Endothelial cell of umbilical vein (primary cell): Measurements from ENCODE around the gene OR9G4. TPM values are rescaled to one million over a fixed set of nuclear protein-coding genes. Genes with fewer than 3 reads are reported as not detected.

Source experiments
- BruUV-seq: library from RNA; stranded (reverse); fragments of 400-500 nt; replicated peaks from 2 replicates; lab custom pipeline; 2021; lab: Mats Ljungman, UMichigan
- CTCF ChIA-PET: fragments of 300-600, 350-600 bp; sonication (Branson Sonifier 250); formaldehyde crosslinking; loops from one replicate; lab custom pipeline; 2021; ENCODE audit warnings: antibody characterized with exemption, inconsistent platforms; lab: Charles Lee
- POLR2A ChIA-PET: fragments of 300-600, 350-600 bp; sonication (Branson Sonifier 250); formaldehyde crosslinking; loops from one replicate; lab custom pipeline; 2021; ENCODE audit warnings: antibody characterized with exemption, inconsistent platforms; lab: Charles Lee
- DNase-seq: peaks from one replicate; pipeline ENCODE4 v3.0.0-alpha.2; 2011; ENCODE audit warnings: low read depth, low spot score
- FAIRE-seq: peaks from 2 replicates; lab custom pipeline; 2011; peaks lifted over from hg19 to GRCh38; lab: Jason Lieb, UNC
- H2AFZ ChIP-seq: 2 replicates; pipeline ENCODE4 v1.6.0; 2012; ENCODE audit warnings: low read depth, low read length, control low read depth, inconsistent platforms
- H3K27ac ChIP-seq: 2 replicates; pipeline ENCODE4 v1.5.1; 2011; ENCODE audit warnings: low read depth, mild to moderate bottlenecking, control low read depth, low read length, moderate library complexity; ENCODE audit not compliant: insufficient read depth
- H3K27me3 ChIP-seq, 2 experiments: 2 replicates each; pipeline versions ENCODE4 v1.6.0 to v1.6.1; 2011; ENCODE audit warnings: low read length in 2 of 2, mixed read lengths in 1 of 2; ENCODE audit not compliant: control insufficient read depth in 2 of 2, insufficient read depth in 2 of 2
- H3K36me3 ChIP-seq, 2 experiments: 2 replicates in 1 of 2; 3 replicates in 1 of 2; pipeline ENCODE4 v1.5.1; 2011; ENCODE audit warnings: low read length in 2 of 2, mild to moderate bottlenecking in 1 of 2, moderate library complexity in 1 of 2; ENCODE audit not compliant: control insufficient read depth in 2 of 2, insufficient read depth in 2 of 2; ENCODE audit errors: extremely low read depth in 1 of 2
- H3K4me1 ChIP-seq: 3 replicates; pipeline ENCODE4 v1.5.1; 2011; ENCODE audit warnings: mild to moderate bottlenecking, low read length; ENCODE audit not compliant: control insufficient read depth, insufficient read depth; ENCODE audit errors: extremely low read depth
- H3K4me2 ChIP-seq: 2 replicates; pipeline ENCODE4 v1.6.1; 2011; ENCODE audit warnings: low read length, control low read depth, mixed read lengths; ENCODE audit not compliant: insufficient read depth
- H3K4me3 ChIP-seq, 3 experiments: fragments of 200-600 bp in 1 of 3; sonication (generic), shearing (Covaris generic) in 1 of 3; replicated peaks in 1 of 3; 2 replicates each; pipeline ENCODE4 v1.5.1; 2011 to 2016; ENCODE audit warnings: control low read depth in 3 of 3, low read length in 3 of 3, mild to moderate bottlenecking in 2 of 3, inconsistent platforms in 1 of 3, low read depth in 1 of 3, moderate library complexity in 1 of 3; ENCODE audit not compliant: insufficient read depth in 1 of 3
- H3K79me2 ChIP-seq: 2 replicates; pipeline ENCODE4 v1.6.0; 2012; ENCODE audit warnings: low read length, inconsistent platforms; ENCODE audit not compliant: control insufficient read depth, insufficient read depth
- H3K9ac ChIP-seq: replicated peaks from 2 replicates; pipeline ENCODE3; 2011; ENCODE audit warnings: low read length, control low read depth; ENCODE audit not compliant: insufficient read depth; ENCODE audit errors: extremely low read depth
- H3K9me1 ChIP-seq: replicated peaks from 3 replicates; pipeline ENCODE4 v1.6.0; 2011; ENCODE audit warnings: mild to moderate bottlenecking, low read length; ENCODE audit not compliant: control insufficient read depth, insufficient read depth; ENCODE audit errors: extremely low read depth
- H3K9me3 ChIP-seq: replicated peaks from 2 replicates; pipeline ENCODE4 v1.5.1; 2012; ENCODE audit warnings: low read length, inconsistent platforms; ENCODE audit not compliant: control insufficient read depth, insufficient read depth
- H4K20me1 ChIP-seq: replicated peaks from 2 replicates; pipeline ENCODE3; 2011; ENCODE audit warnings: mild to moderate bottlenecking, low read length; ENCODE audit not compliant: control insufficient read depth, insufficient read depth; ENCODE audit errors: extremely low read depth
- EZH2 ChIP-seq: IDR thresholded peaks from 2 replicates; pipeline ENCODE4 v1.6.1; 2012; ENCODE audit warnings: borderline replicate concordance, low read depth, mild to moderate bottlenecking, moderate library complexity, low read length, inconsistent platforms; ENCODE audit not compliant: severe bottlenecking
- FOS ChIP-seq: IDR thresholded peaks from 2 replicates; pipeline ENCODE4 v1.6.1; 2011; ENCODE audit warnings: mild to moderate bottlenecking, low read length, moderate library complexity, borderline replicate concordance; ENCODE audit not compliant: insufficient read depth
- GATA2 ChIP-seq: IDR thresholded peaks from 2 replicates; pipeline ENCODE4 v1.7.0; 2011; ENCODE audit warnings: low read depth, mild to moderate bottlenecking, moderate library complexity, mixed read lengths, low read length; ENCODE audit not compliant: insufficient read length, insufficient read depth
- JUN ChIP-seq: IDR thresholded peaks from 2 replicates; pipeline ENCODE4 v1.6.1; 2011; ENCODE audit warnings: borderline replicate concordance, low read depth; ENCODE audit not compliant: insufficient read length, insufficient read depth
- MYC ChIP-seq: IDR thresholded peaks from one replicate; pipeline ENCODE4 v1.6.1; 2011; ENCODE audit warnings: mild to moderate bottlenecking, low read depth, low read length
- POLR2A ChIP-seq: IDR thresholded peaks from 2 replicates; pipeline ENCODE4 v1.6.1; 2012; ENCODE audit warnings: low read depth, mild to moderate bottlenecking, control low read depth, low read length
- POLR2AphosphoS5 ChIP-seq: IDR thresholded peaks from 2 replicates; pipeline ENCODE4 v1.6.1; 2012; ENCODE audit warnings: low read depth, mild to moderate bottlenecking, control low read depth, low read length, moderate library complexity; ENCODE audit not compliant: insufficient read depth
- dilution Hi-C: fragments of 300-500 bp; cut with MboI; formaldehyde crosslinking; loops from one replicate; pipeline ENCODE4 v1.15.0; 2019; ENCODE audit warnings: low sequenced_read_pairs; ENCODE audit not compliant: extremely low pct_ligation_motif_present
- intact Hi-C: fragments of 100-400 bp; cut with micrococcal nuclease; formaldehyde crosslinking; loops from one replicate; pipeline ENCODE4 v1.10.0; 2022
- polyA plus RNA-seq, 4 experiments: library from polyadenylated mRNA; depleted of rRNA in 3 of 4; stranded (reverse) in 3 of 4; unstranded in 1 of 4; fragments of >200 nt; gene quantifications; 2 replicates each; pipeline versions ENCODE4 v1.2.1 to v1.2.3, GENCODE V29; 2011 to 2012; ENCODE audit warnings: missing spikeins in 1 of 4
- total RNA-seq: library from RNA; stranded (reverse); gene quantifications from 2 replicates; pipeline ENCODE4 v1.2.3, GENCODE V29; 2021
- TF ChIP-seq, protein P1 (sequence below): IDR thresholded peaks from 2 replicates; pipeline ENCODE4 v1.6.1; 2011; ENCODE audit not compliant: insufficient read depth, insufficient read length
- TF ChIP-seq, protein P2 (sequence below), 2 donors: IDR thresholded peaks; 1 replicate in 1 of 2; 2 replicates in 1 of 2; pipeline ENCODE4 v1.5.1; 2011; ENCODE audit warnings: low read length in 2 of 2, mild to moderate bottlenecking in 2 of 2, moderate library complexity in 2 of 2, control low read depth in 1 of 2, inconsistent platforms in 1 of 2, low read depth in 1 of 2; ENCODE audit not compliant: insufficient read depth in 1 of 2; ENCODE audit errors: extremely low read depth in 1 of 2

OR9G4 gene
- total and polyA plus RNA-seq, 2 donors (not counting 3 experiments of a cell fraction or from before 2014, with no cell fraction given), result not detected

DNA sequence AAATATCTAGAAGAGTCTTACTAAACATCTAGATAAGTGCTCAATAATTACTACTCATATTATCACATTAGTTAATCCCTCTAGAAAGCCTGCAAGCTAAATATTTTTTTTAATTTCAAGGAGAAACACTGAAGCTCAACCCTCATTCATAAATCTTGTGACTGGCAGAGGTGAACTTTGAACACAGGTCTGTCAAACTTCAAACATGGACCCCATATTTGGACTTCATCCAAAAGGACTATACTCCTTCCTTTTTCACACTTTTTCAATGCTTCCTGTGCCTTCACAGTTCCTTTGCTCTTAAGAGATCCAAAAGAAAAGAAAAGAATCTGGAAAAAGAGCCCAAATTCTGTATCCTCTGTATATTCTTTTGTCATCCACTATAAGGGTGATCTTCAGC lies 28.3 kb upstream of the OR9G4 start:
- CTCF ChIA-PET, result no interaction called here
- Histone ChIP-seq H3K9me1 (no peaks in the 10 kb centered on the region), H2AFZ (no peak overlapping the region), H3K36me3 (no peaks in the 10 kb centered on the region), H3K4me1 (no peaks in the 10 kb centered on the region), H3K4me3 (no peak overlapping the region), H3K27ac (no peak overlapping the region), H3K9me3 (peaks cover 3% of the 10 kb centered on the region), H3K79me2 (no peaks in the 10 kb centered on the region), H3K4me2 (no peak overlapping the region), H3K27me3 (no peaks in the 10 kb centered on the region), H4K20me1 (no peaks in the 10 kb centered on the region), H3K9ac (no peak overlapping the region)
- intact Hi-C loops (no loop called here), dilution Hi-C loops (no loop called here)
- DNase-seq (no peak), FAIRE-seq (no peak)
- TF ChIP-seq POLR2A (no peak), JUN (no peak), FOS (no peak), POLR2AphosphoS5 (no peak), GATA2 (no peak), MYC (no peak), EZH2 (no peak)
- TF ChIP-seq, protein P1, sequence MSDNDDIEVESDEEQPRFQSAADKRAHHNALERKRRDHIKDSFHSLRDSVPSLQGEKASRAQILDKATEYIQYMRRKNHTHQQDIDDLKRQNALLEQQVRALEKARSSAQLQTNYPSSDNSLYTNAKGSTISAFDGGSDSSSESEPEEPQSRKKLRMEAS, result no peak
- TF ChIP-seq, protein P2, sequence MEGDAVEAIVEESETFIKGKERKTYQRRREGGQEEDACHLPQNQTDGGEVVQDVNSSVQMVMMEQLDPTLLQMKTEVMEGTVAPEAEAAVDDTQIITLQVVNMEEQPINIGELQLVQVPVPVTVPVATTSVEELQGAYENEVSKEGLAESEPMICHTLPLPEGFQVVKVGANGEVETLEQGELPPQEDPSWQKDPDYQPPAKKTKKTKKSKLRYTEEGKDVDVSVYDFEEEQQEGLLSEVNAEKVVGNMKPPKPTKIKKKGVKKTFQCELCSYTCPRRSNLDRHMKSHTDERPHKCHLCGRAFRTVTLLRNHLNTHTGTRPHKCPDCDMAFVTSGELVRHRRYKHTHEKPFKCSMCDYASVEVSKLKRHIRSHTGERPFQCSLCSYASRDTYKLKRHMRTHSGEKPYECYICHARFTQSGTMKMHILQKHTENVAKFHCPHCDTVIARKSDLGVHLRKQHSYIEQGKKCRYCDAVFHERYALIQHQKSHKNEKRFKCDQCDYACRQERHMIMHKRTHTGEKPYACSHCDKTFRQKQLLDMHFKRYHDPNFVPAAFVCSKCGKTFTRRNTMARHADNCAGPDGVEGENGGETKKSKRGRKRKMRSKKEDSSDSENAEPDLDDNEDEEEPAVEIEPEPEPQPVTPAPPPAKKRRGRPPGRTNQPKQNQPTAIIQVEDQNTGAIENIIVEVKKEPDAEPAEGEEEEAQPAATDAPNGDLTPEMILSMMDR (IDR thresholded peaks at IDR 0.05; ENCODE audit: extremely low read depth in 1 of 2, insufficient read depth in 1 of 2, low read depth in 1 of 2, low read length in 2 of 2), result no peak
- no TSS peak for BruUV-seq
- POLR2A ChIA-PET, result no interaction called here
